Lower lobe of right lung (tissue), 2 donors: ENCODE measurements around the gene ACVRL1. TPM values are rescaled to one million over a fixed set of nuclear protein-coding genes. Genes with fewer than 3 reads are reported as not detected.

ENCODE experiments used
- ATAC-seq, 2 donors: fragments of 200-7000 bp; cut with Tn5 transposase; one replicate each; pipeline ENCODE4 v1.9.1; 2020 to 2022; ENCODE audit warnings: mild to moderate bottlenecking in 2 of 2, moderate library complexity in 2 of 2
- DNase-seq: peaks from one replicate; pipeline ENCODE4 v3.0.0-alpha.2; 2020
- H3K27ac ChIP-seq: fragments of 200-600 bp; one replicate; pipeline ENCODE4 v1.8.0; 2022
- H3K27me3 ChIP-seq: fragments of 200-600 bp; one replicate; pipeline ENCODE4 v1.8.0; 2022; ENCODE audit warnings: low read depth
- H3K36me3 ChIP-seq: fragments of 200-600 bp; one replicate; pipeline ENCODE4 v1.8.0; 2022; ENCODE audit warnings: mild to moderate bottlenecking
- H3K4me1 ChIP-seq: fragments of 200-600 bp; one replicate; pipeline ENCODE4 v1.8.0; 2022
- H3K4me3 ChIP-seq: fragments of 200-600 bp; one replicate; pipeline ENCODE4 v1.8.0; 2022; ENCODE audit warnings: mild to moderate bottlenecking
- H3K9me3 ChIP-seq: fragments of 200-600 bp; one replicate; pipeline ENCODE4 v1.8.0; 2022
- CTCF ChIP-seq: fragments of 200-600 bp; IDR thresholded peaks from one replicate; pipeline ENCODE4 v1.8.0; 2022; ENCODE audit warnings: antibody characterized with exemption, mild to moderate bottlenecking
- intact Hi-C: fragments of 100-400 bp; cut with DNase I; formaldehyde crosslinking; loops from one replicate; pipeline ENCODE4 v1.11.0; 2022
- total RNA-seq: library from RNA; stranded (reverse); fragmentation: NEBNext Ultra II Directional; extraction: Animal tissue kit (Norgen Biotek cat#: 25700); gene quantifications from one replicate; pipeline ENCODE4 v1.2.1, GENCODE V29; 2021
- donor health status: DM: no; HTN: yes; CAD: no; lungs with severe emphysema.

The ACVRL1 gene
- total RNA-seq, 1 donor from 2014 or later = 242 TPM

GRCh38 chr12:51911788-51912711, 4.7 kb downstream of the ACVRL1 start:
- Histone ChIP-seq H3K4me1 (peaks cover 87% of the 10 kb centered on the region), H3K27ac (peak overlapping the region; percentile 92), H3K9me3 (no peaks in the 10 kb centered on the region), H3K36me3 (peaks cover 27% of the 10 kb centered on the region), H3K4me3 (peak overlapping the region; percentile 65), H3K27me3 (peaks cover 12% of the 10 kb centered on the region)
- intact Hi-C loops = loop anchor here (10.0 kb wide), 1 partner anchor 73 kb away; no protein-coding TSS in a partner anchor
- ATAC-seq = peak; percentile 71 to 79
- no peak for TF ChIP-seq CTCF
- peak; percentile 75 for DNase-seq

GRCh38 chr12:51913071-51914033, 6.0 kb downstream of the ACVRL1 start:
- H3K27me3 ChIP-seq = no peaks in the 10 kb centered on the region
- peaks cover 35% of the 10 kb centered on the region for H3K36me3 ChIP-seq
- no peaks in the 10 kb centered on the region for H3K9me3 ChIP-seq
- intact Hi-C loops = loop anchor here (10.0 kb wide), 1 partner anchor 71 kb away; no protein-coding TSS in a partner anchor
- H3K4me1 ChIP-seq = peaks cover 90% of the 10 kb centered on the region
- H3K27ac ChIP-seq = peak overlapping the region; percentile 92
- DNase-seq (no peak), ATAC-seq (no peak)
- H3K4me3 ChIP-seq = peak overlapping the region; percentile 65
- peak; percentile 35 for TF ChIP-seq CTCF

- Histone ChIP-seq H3K27me3 (no peaks in the 10 kb centered on the region), H3K27ac (peak overlapping the region; percentile 92), H3K9me3 (no peaks in the 10 kb centered on the region), H3K4me3 (peak overlapping the region; percentile 65), H3K36me3 (peaks cover 43% of the 10 kb centered on the region), H3K4me1 (peaks cover 81% of the 10 kb centered on the region)
- DNase-seq (no peak), ATAC-seq (no peak)
- TF ChIP-seq CTCF = no peak
- intact Hi-C loops = loop anchor here (10.0 kb wide), 1 partner anchor 71 kb away; no protein-coding TSS in a partner anchor
These were observed 7.0 kb downstream of the ACVRL1 start for GRCh38 chr12:51914034-51914923.

GRCh38 chr12:51915003-51915625, 7.8 kb downstream of the ACVRL1 start:
- peak overlapping the region; percentile 92 for H3K27ac ChIP-seq
- ATAC-seq = no peak
- no peak for DNase-seq
- H3K36me3 ChIP-seq = peaks cover 51% of the 10 kb centered on the region
- H3K27me3 ChIP-seq = no peaks in the 10 kb centered on the region
- intact Hi-C loops = loop anchor here (10.0 kb wide), 1 partner anchor 70 kb away; no protein-coding TSS in a partner anchor
- peak overlapping the region; percentile 27 for H3K4me3 ChIP-seq
- peaks cover 74% of the 10 kb centered on the region for H3K4me1 ChIP-seq
- no peaks in the 10 kb centered on the region for H3K9me3 ChIP-seq
- TF ChIP-seq CTCF = no peak
